ENCODE data around the gene LRMDA. TPM values are rescaled to one million over a fixed set of nuclear protein-coding genes. Genes with fewer than 3 reads are reported as not detected.

The LRMDA gene
- total and polyA plus RNA-seq, 10 of the 15 experiments (the other 5 are each of a cell fraction or from before 2014, with no cell fraction given), result 0.07 to 0.54 (median 0.29) TPM; not detected in 4

DNA sequence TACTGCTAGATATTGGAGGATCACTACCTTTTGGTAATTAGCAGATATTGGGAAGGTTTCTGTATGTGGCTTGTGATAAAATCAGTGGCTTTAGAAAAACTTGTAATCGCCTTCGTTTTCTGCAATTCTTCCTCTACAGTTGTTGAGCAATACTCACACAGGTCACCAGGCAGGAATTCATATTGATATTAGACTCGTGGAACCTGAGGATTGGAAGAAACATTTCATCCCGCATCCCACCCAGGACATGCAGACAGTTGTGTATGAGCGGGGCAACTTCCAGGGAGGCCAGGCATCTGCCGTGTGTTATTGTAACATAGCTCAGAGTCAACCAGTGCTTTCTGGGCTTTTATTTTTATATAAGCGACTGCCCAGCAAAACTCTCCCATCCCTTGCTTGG lies 821.3 kb downstream of the LRMDA start (continued):
- TF ChIP-seq BCLAF1 (IDR thresholded peaks at IDR 0.05) (no peak), YY1 (IDR thresholded peaks at IDR 0.05; ENCODE audit: low read depth, low read length) (no peak), WRNIP1 (IDR thresholded peaks at IDR 0.05; ENCODE audit: borderline replicate concordance, low read depth, low read length) (no peak), PAX8 (IDR thresholded peaks at IDR 0.05) (no peak)

- DNase-seq (ENCODE audit: low read depth, low spot score) (no peak), ATAC-seq (no peak), FAIRE-seq (no peak)
- intact Hi-C loops (cut with micrococcal nuclease; ENCODE audit: unreplicated experiment), result no loop called here
- Histone ChIP-seq H3K9ac (ENCODE audit: control insufficient read depth, insufficient read depth, low read length) (no peak overlapping the region), H3K27ac (ENCODE audit: control insufficient read depth, insufficient read depth) (no peak overlapping the region), H3K79me2 (ENCODE audit: control insufficient read depth, insufficient read depth, low read length) (no peaks in the 10 kb centered on the region), H4K20me1 (ENCODE audit: control insufficient read depth, insufficient read depth) (no peaks in the 10 kb centered on the region), H3K27me3 (replicated peaks in 1 of 2; ENCODE audit: control insufficient read depth in 2 of 2, insufficient read depth in 2 of 2, low read length in 1 of 2) (no peaks in the 10 kb centered on the region), H2AFZ (ENCODE audit: control insufficient read depth, low read depth, low read length) (no peak overlapping the region), H3K4me3 (no peak overlapping the region), H3K4me2 (ENCODE audit: control insufficient read depth, insufficient read depth) (no peak overlapping the region), H3K9me3 (replicated peaks; ENCODE audit: control insufficient read depth, insufficient read depth, low read length) (no peaks in the 10 kb centered on the region), H3K36me3 (ENCODE audit: control insufficient read depth in 2 of 2, insufficient read depth in 2 of 2, low read length in 1 of 2) (no peaks in the 10 kb centered on the region), H3K4me1 (ENCODE audit: control insufficient read depth, insufficient read depth, low read length) (no peaks in the 10 kb centered on the region)
- RAD21 ChIA-PET (ENCODE audit: unreplicated experiment), result no interaction called here
- CTCF ChIA-PET, result no interaction called here
- in situ Hi-C loops (cut with MboI), result no loop called here
- BruUV-seq (replicated peaks), result no TSS peak
- SMC1A ChIA-PET (ENCODE audit: uncharacterized antibody, unreplicated experiment), result interaction anchor here (0.5 to 0.9 kb wide), 2 partner anchors 58 to 148 kb away, joined by 3 read pairs; no protein-coding TSS in a partner anchor
- WGBS (ENCODE audit: insufficient coverage, insufficient replicate concordance, low lambda C conversion rate, missing lambda C conversion rate), result 0% methylated on average over 1 of the region's 1 CpG
- POLR2A ChIA-PET, result no interaction called here
- TF ChIP-seq E4F1 (IDR thresholded peaks at IDR 0.05; ENCODE audit: borderline replicate concordance, partially characterized antibody) (no peak), NFXL1 (IDR thresholded peaks at IDR 0.05; ENCODE audit: borderline replicate concordance) (no peak), RFX5 (IDR thresholded peaks at IDR 0.05; ENCODE audit: low read depth, low read length) (no peak), NFIC (IDR thresholded peaks at IDR 0.05; ENCODE audit: low read depth, low read length) (no peak), MXI1 (IDR thresholded peaks at IDR 0.05; ENCODE audit: low read depth, low read length) (no peak), NR2C2 (IDR thresholded peaks at IDR 0.05; ENCODE audit: borderline replicate concordance, control insufficient read depth, insufficient read length, low read depth) (no peak), NR2C1 (IDR thresholded peaks at IDR 0.05) (no peak), FOS (IDR thresholded peaks at IDR 0.05; ENCODE audit: borderline replicate concordance, extremely low read depth, insufficient read length) (no peak), CREM (IDR thresholded peaks at IDR 0.05; ENCODE audit: low read depth) (no peak), MAX (IDR thresholded peaks at IDR 0.05; ENCODE audit: low read depth, low read length) (no peak)
- TF ChIP-seq, protein P1, sequence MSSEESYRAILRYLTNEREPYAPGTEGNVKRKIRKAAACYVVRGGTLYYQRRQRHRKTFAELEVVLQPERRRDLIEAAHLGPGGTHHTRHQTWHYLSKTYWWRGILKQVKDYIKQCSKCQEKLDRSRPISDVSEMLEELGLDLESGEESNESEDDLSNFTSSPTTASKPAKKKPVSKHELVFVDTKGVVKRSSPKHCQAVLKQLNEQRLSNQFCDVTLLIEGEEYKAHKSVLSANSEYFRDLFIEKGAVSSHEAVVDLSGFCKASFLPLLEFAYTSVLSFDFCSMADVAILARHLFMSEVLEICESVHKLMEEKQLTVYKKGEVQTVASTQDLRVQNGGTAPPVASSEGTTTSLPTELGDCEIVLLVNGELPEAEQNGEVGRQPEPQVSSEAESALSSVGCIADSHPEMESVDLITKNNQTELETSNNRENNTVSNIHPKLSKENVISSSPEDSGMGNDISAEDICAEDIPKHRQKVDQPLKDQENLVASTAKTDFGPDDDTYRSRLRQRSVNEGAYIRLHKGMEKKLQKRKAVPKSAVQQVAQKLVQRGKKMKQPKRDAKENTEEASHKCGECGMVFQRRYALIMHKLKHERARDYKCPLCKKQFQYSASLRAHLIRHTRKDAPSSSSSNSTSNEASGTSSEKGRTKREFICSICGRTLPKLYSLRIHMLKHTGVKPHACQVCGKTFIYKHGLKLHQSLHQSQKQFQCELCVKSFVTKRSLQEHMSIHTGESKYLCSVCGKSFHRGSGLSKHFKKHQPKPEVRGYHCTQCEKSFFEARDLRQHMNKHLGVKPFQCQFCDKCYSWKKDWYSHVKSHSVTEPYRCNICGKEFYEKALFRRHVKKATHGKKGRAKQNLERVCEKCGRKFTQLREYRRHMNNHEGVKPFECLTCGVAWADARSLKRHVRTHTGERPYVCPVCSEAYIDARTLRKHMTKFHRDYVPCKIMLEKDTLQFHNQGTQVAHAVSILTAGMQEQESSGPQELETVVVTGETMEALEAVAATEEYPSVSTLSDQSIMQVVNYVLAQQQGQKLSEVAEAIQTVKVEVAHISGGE (CRISPR knock-in tag; IDR thresholded peaks at IDR 0.05), result no peak
These were observed 823.8 kb downstream of the LRMDA start for GRCh38 chr10:76255241-76255640.

Measured in GM12878 (cell line).